BJ (cell line): ENCODE data around the gene MED26. TPM values are rescaled to one million over a fixed set of nuclear protein-coding genes. Genes with fewer than 3 reads are reported as not detected.
A peak's percentile ranks its signal among the peaks of the same experiment; 100 is the strongest.
"Not testable (repeated sequence)": the region's sequence is repeated elsewhere in the genome, so short reads cannot be mapped to it uniquely, and the experiment has no call there.

Experiments
- CTCF ChIA-PET: fragments of 350-600 bp; formaldehyde crosslinking; extraction: SDS; loops from one replicate; lab custom pipeline; 2021; ENCODE audit warnings: antibody characterized with exemption, inconsistent platforms; lab: Yijun Ruan, JAX
- POLR2A ChIA-PET: fragments of 300-600 bp; sonication (Branson Sonifier 250); formaldehyde crosslinking; extraction: SDS; loops from one replicate; lab custom pipeline; 2021; ENCODE audit warnings: antibody characterized with exemption; lab: Charles Lee
- DNase-seq: peaks from one replicate; pipeline ENCODE4 v3.0.0-alpha.2; 2011; ENCODE audit warnings: low read depth
- H3K27me3 ChIP-seq: 2 replicates; pipeline ENCODE4 v1.6.0; 2011; ENCODE audit warnings: low read length; ENCODE audit not compliant: control insufficient read depth, insufficient read depth
- H3K36me3 ChIP-seq: 2 replicates; pipeline ENCODE4 v1.5.1; 2011; ENCODE audit warnings: low read length; ENCODE audit not compliant: control insufficient read depth, insufficient read depth
- H3K4me3 ChIP-seq: 2 replicates; pipeline ENCODE4 v1.5.1; 2011; ENCODE audit warnings: low read depth, mild to moderate bottlenecking, control low read depth, low read length
- CTCF ChIP-seq: IDR thresholded peaks from 2 replicates; pipeline ENCODE4 v1.5.1; 2011; ENCODE audit warnings: low read depth, mild to moderate bottlenecking, control low read depth, inconsistent platforms, low read length, moderate library complexity; ENCODE audit not compliant: insufficient read depth
- polyA plus RNA-seq: library from polyadenylated mRNA; depleted of rRNA; stranded (reverse); fragments of >200 nt; gene quantifications from 2 replicates; pipeline ENCODE4 v1.2.3, GENCODE V29; 2011

The MED26 gene
- polyA plus RNA-seq, 1 experiment = 3.9 TPM

GRCh38 chr19:16671652-16672274 is 43.8 kb upstream of the MED26 start:
- H3K36me3 ChIP-seq = no peaks in the 10 kb centered on the region
- no peak for DNase-seq
- H3K4me3 ChIP-seq = no peak overlapping the region
- ChIA-PET POLR2A (no interaction called here), CTCF (no interaction called here)
- no peaks in the 10 kb centered on the region for H3K27me3 ChIP-seq
- TF ChIP-seq CTCF = no peak

GRCh38 chr19:16670291-16670690 is 42.3 kb upstream of the MED26 start:
- no peak for TF ChIP-seq CTCF
- Histone ChIP-seq H3K27me3 (no peaks in the 10 kb centered on the region), H3K4me3 (no peak overlapping the region), H3K36me3 (no peaks in the 10 kb centered on the region)
- POLR2A ChIA-PET = no interaction called here
- CTCF ChIA-PET = no interaction called here
- no peak for DNase-seq

GRCh38 chr19:16668702-16669101 is 40.7 kb upstream of the MED26 start:
- DNase-seq, CTCF ChIA-PET, H3K4me3 ChIP-seq, H3K36me3 ChIP-seq, POLR2A ChIA-PET, H3K27me3 ChIP-seq: not testable (repeated sequence)

- ChIA-PET POLR2A (no interaction called here), CTCF (no interaction called here)
- TF ChIP-seq CTCF = no peak
- Histone ChIP-seq H3K27me3 (no peaks in the 10 kb centered on the region), H3K36me3 (no peaks in the 10 kb centered on the region), H3K4me3 (no peak overlapping the region)
- DNase-seq = no peak
Measured at GRCh38 chr19:16668176-16668575, 40.2 kb upstream of the MED26 start.

GRCh38 chr19:16661480-16662034 is 33.6 kb upstream of the MED26 start:
- DNase-seq = no peak

More at GRCh38 chr19:16661480-16662034, 33.6 kb upstream of the MED26 start:
- Histone ChIP-seq H3K4me3 (peak overlapping the region; percentile 73), H3K36me3 (peaks cover 11% of the 10 kb centered on the region), H3K27me3 (peaks cover 2% of the 10 kb centered on the region; the same call in 1 of the 2 replicates)
- TF ChIP-seq CTCF = no peak
- POLR2A ChIA-PET = no interaction called here
- CTCF ChIA-PET = interaction anchor here (1.5 kb wide), 1 partner anchor 33 kb away, joined by 3 read pairs; no protein-coding TSS in a partner anchor
